GM19023 (cell line): Measurements from ENCODE around the gene RNU4-1.
"Not testable (repeated sequence)": the region's sequence is repeated elsewhere in the genome, so short reads cannot be mapped to it uniquely, and the experiment has no call there.

ENCODE experiments used
- ATAC-seq: cut with Tn5 transposase; IDR thresholded peaks from one replicate; pipeline ENCODE4 v1.9.1; 2021; ENCODE audit warnings: mild to moderate bottlenecking, moderate library complexity; ENCODE audit not compliant: unreplicated experiment

Gene RNU4-1

GRCh38 chr12:120259418-120260202 lies 33.4 kb downstream of the RNU4-1 start:
- ATAC-seq, result no peak

- ATAC-seq, result no peak
Measured at GRCh38 chr12:120258323-120258896, 34.6 kb downstream of the RNU4-1 start.

- ATAC-seq, result no peak
Measured at GRCh38 chr12:120257041-120257821, 35.8 kb downstream of the RNU4-1 start.

- ATAC-seq, result no peak
Measured at GRCh38 chr12:120254809-120255208, 38.2 kb downstream of the RNU4-1 start.

DNA sequence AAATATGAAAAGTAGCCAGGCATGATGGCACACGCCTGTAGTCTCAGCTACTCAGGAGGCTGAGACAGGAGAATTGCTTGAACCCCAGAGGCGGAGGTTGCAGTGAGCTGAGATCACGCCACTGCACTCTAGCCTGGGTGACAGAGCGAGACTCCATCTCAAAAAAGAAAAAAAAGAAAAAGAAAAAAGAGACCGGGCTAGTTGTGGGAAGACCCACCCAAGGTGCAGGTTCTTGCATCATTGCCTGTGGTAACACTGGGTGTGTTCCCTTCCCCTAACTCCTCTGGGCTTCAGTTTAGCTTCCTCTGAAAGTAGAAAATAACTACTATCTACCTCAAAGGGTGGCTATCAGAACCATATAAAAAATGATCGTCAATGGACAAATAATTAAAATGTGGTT lies 39.7 kb downstream of the RNU4-1 start:
- ATAC-seq, result not testable (repeated sequence)

GRCh38 chr12:120252071-120252906 lies 40.7 kb downstream of the RNU4-1 start:
- ATAC-seq, result no peak

DNA sequence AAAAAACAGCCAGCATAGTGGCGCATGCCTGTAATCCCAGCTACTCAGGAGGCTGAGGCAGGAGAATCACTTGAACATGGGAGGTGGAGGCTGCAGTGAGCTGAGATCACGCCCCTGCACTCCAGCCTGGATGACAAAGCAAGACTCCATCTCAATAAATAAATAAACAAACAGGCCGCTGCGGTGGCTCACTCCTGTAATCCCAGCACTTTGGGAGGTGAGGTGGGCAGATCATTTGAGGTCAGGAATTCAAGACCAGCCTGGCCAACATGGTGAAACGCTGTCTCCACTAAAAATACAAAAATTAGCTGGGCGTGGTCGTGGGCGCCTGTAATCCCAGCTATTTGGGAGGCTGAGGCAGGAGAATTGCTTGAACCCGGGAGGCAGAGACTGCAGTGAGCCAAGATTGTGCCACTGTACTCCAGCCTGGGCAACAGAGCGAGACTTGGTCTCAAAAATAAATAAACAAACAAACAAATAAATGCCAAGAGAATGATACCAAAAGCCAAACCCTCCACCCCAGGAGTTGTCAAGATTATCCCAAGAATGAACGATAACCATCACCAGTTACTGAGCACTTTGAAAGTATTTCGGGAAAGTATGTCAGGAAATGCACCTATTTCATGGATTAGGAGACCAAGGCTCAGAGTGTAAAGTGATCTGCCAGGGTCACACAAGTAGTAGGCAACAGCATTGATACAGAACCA lies 41.5 kb downstream of the RNU4-1 start:
- not testable (repeated sequence) for ATAC-seq

DNA sequence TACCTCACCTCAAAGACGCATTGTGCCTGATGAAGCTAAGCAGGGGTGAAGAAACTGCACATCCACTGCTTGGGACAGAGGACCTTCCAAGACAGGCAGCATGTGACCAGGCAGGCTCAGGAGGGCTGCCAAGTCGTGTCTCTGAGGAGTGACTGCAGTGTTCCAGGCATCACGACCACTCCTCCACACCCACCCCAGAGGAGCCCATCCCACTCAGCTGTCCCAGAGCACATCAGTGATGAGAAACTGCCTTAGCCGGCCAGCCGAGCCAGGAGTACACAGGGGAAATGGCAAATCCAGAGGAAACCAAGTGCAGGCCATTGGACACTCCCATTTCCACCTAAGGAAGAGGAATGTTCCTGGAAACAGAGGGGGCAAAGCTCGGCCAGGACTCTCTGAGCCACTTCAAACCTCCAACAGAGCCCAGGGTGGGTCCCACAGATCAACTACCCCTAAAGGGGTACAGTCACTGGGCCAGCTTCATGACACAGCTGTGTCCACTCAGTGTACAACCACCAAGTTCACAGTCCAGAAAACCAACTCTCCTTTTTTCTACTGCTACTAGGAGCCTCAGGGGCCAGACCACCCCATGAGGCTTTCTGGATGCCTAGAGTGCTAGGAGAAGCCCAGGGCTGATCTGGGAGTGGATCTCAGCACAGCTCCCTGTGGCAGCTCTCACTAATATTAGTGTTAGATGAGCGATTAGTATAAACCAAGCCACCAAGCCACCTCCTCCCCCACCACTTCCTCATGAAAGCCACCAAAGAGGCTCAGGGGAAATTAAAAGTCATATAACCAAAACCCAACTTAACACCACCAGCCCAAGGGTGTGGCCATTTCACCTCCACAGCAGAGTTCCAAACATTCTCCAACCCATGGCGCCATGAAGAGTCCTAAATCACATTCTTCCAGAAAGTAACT lies 42.9 kb downstream of the RNU4-1 start:
- no peak for ATAC-seq

DNA sequence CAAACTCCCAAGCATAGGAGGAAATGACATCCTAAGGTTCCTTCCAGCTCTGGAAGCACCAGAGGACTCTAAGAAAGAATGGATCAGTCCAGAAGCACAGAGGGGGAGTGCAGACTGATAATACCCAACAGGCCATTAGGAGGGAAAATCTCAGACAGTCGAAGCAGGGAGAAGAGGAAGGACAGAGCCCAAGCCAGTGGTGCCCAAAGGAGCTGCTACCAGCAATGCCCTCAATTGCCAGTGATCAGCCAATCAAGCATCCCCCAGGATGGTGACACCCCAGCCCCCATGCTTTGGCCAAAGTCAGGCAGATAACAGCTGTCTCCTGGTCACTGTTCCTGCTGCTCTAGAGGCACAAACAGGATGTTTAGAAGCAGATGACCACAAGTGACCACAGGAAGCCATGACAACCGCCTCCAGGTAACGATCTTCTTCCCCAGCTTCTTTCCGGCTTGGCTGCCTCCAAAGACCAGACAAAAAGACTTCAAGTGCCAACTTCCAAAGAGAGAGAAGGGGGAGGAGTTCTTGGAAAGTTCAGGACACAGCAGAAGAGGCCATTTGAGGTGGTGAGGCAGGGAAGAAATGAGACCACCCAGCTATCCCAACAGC lies 43.7 kb downstream of the RNU4-1 start:
- no peak for ATAC-seq

DNA sequence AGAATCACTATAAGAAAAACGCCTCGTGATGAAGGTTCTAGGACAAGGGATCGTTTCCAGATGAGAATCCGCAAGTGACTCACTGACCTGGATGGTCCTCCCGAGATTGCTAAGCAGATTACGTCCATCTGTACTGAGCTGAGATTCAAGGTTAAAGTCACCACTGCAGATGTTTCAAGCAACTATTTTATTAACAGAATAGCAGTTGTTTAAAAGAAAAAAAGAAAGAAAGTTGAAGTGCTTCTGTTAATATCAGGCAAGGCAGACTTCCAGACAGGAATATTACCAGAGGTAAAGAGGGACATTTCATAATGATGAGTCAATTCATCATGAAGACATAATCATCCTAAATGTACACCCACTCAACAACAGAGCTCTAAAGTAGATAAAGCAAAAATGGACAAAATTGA lies 45.4 kb downstream of the RNU4-1 start:
- no peak for ATAC-seq

- no peak for ATAC-seq
Measured at GRCh38 chr12:120247183-120247582, 45.9 kb downstream of the RNU4-1 start.

DNA sequence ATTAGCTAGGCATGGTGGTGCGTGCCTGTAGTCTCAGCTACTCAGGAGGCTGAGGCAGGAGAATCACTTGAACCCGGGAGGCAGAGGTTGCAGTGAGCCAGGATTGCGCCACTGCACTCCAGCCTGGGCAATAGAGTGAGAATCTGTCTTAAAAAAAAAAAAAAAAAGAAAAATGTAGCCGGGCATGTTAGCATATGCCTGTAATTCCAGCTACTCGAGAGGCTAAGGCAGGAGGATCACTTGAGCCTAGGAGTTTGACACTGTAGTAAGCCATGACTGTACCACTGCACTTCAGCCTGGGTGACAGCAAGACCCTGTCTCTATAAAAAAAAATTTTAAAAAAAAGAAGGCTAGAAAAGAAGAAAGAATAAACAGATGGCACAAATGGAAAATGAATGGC lies 46.3 kb downstream of the RNU4-1 start:
- not testable (repeated sequence) for ATAC-seq
